NCI-H2196 treated with DMSO at 0.1 percent for 48 hours (cell line): Measurements from ENCODE around the gene ENTPD6.
"Not testable (repeated sequence)": the region's sequence is repeated elsewhere in the genome, so short reads cannot be mapped to it uniquely, and the experiment has no call there.

Source experiments
- DNase-seq: peaks from one replicate; lab custom pipeline; 2025; ENCODE audit not compliant: unreplicated experiment; lab: John Stamatoyannopoulos, UW

The ENTPD6 gene

GRCh38 chr20:25195014-25195961 is at the start of gene ENTPD6:
Gene ENTPD6 (plus strand): TSS chr20:25195712. CDS start chr20:25206537, 10,825 bp downstream.
- DNase-seq, result peak; percentile 85

- DNase-seq, result no peak
Measured at GRCh38 chr20:25146976-25147375, 48.5 kb upstream of the ENTPD6 start.

DNA sequence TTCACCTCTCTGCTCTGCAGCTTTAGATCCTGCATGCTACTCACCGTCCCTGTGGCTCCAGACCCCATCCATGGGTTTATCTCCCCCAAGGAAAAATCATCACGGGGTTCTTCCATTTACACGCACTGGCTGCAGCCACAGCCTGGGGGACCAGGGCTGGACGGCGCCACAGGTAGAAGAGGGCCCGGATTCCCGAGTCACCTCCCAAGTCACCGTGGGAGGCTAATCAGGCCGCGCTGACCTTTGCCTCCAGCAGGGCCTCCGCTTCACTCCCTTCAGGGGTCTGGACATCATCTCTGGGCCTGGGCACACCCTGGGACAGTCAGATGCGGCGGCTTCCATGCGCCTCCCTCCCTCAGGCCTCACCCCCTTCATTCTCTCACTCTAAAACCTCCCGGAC is 47.8 kb upstream of the ENTPD6 start:
- no peak for DNase-seq

DNA sequence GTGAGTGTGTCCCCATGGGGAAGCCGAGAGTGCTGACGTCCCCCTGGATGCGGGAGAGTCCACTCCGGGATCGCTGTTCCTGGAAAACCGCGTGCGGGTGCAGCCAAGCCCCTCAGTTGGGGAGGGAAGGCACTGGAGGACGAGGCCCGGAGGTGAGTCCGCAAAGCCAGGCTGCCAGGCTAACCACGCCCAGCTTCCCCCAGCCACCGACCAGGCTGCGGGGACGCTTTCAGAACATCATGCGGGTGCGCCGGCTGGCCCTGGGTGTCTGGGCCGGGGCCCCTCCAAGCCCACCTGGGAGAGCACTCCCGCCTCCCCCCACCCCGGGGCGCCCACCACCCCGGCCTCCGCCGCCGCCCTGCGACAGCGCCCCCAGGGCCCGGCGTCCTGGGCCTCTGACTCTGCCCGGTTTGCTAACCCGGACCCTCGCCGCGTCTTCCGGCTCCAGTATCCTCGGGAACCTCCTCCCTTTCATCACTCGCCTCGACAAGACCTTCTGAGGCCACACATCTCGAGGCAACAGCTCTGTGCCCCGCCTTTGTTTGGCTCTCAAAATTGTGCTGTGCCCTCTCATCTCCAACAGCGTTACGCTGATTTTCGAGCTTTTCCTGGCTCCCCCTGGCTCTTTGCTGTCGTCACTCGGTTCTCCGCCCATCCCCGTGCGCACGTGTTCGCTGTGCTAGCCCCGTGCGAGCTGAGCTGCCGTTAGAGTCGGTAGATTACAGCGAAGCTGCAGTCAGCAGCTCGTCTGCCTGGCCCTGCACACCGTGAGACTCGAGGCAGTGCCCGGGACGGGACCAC is 47.1 kb upstream of the ENTPD6 start:
- DNase-seq, result no peak

- DNase-seq, result no peak
Measured at GRCh38 chr20:25148982-25149846, 46.3 kb upstream of the ENTPD6 start.

DNA sequence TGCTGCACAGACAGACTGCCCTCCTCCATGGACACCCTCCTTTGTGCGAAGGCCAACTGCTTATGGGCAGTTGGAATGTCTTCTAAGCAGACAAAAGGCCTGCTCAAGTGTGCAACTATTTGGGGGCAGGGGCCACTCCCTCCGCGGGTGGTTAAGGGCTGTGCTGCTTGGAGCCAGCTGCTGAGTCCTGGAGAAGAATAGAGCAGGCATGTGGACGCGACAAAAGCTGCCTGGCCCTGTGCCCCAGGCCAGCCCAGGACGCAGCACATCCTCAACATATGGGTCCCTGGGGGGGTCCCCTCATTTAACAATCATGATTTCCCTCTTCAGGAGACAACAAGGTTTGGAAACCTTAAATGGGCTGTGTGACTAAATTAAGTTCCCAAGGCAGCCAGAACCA is 45.5 kb upstream of the ENTPD6 start:
- DNase-seq, result no peak

- DNase-seq, result no peak
Measured at GRCh38 chr20:25158043-25158442, 37.5 kb upstream of the ENTPD6 start.

DNA sequence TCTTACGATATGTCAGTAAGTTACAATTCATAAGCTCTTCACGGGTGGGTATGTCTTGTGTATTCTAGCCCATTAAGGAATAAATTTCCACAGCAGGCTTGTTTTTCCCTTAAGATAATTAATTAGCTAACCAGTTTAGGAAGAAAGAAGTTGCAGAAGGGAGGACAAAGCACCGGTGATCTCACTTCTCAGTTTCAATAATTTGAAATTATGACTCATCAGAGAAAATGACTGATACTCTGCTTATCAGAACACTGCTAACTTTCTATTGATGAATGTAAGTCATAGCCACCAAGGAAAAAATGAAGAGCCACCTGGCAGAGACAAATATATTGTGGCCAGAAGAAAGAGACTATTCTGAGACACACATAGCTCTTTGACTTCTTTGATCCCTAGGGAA is 35.0 kb upstream of the ENTPD6 start:
- no peak for DNase-seq

DNA sequence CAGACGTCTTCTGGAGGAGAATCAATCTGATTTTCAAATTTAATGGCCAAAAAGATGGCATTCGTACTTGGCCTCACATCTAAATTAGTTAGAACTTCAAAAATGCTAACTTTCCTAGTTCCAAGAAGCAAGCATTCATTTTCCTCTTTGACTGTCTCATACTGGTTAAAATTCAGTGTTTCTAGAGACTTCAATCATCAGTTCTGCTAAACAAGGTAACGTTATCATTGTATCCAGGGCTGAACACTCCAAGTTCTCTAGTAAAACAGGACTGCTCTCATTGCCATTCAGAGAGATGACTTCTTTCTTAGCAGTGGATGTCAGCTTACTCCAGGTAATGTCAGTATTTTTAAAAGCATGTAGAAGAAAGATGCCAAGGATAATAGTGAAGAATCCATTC is 34.6 kb upstream of the ENTPD6 start:
- no peak for DNase-seq

DNA sequence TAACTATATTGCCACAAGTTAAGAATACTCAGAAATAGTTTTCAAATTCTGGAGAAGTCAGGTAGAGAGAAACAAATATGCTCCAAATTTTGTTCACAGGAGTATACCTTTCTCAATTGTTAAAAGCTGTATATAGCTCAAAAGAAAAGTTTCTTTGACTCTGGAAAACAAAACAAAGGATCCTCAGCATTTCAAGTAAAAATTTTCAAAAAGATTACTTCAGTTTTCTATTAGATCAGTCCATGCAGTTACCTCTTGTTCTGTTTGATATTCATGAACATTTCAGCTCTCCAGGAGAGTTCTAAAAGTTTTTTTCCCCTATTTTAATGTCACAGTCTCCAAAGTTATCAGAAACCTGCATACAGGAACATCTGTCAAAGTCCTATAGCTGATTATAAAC is 30.4 kb upstream of the ENTPD6 start:
- DNase-seq, result no peak

- DNase-seq, result not testable (repeated sequence)
Measured at GRCh38 chr20:25166105-25166782, 29.3 kb upstream of the ENTPD6 start.

DNA sequence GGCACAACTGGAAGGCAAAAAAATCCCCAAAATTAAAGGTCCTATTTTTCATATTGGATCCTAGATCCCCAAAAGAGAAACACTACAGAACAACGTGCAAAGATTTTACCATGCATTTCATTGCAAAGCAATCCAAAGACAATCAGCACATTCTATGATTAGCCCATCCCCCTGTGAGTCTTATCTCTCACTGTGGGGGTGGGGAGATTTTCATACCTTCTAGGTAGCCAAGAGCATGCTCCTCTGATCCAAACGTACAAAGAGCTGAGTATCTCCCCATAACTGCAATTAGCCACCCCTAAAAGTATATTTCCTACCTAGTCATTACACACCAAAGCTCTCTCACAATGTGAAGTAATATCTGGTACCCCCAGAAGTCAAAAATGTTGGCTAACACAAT is 22.2 kb upstream of the ENTPD6 start:
- no peak for DNase-seq

DNA sequence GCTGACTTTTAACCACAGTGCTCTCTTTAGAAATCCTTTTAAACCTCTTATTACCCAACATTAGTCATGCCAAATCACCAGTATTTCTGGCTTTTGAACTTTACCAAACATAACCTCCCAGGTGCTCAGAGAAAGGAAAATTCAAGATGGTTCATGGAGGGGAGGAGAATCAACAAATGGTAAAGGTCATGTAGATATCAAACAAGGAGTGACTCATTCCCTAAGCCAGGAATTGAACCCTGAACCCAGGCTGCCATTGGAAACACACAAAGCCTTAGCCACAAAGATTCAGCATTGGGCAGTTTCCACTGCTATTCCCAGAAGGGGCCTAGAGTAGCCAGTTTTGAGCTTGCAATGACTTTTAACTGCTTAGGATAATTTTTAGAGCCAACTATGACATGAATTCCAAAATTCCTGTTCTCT is 21.6 kb upstream of the ENTPD6 start:
- no peak for DNase-seq

GRCh38 chr20:25176184-25176583 is 19.3 kb upstream of the ENTPD6 start:
- DNase-seq, result no peak

DNA sequence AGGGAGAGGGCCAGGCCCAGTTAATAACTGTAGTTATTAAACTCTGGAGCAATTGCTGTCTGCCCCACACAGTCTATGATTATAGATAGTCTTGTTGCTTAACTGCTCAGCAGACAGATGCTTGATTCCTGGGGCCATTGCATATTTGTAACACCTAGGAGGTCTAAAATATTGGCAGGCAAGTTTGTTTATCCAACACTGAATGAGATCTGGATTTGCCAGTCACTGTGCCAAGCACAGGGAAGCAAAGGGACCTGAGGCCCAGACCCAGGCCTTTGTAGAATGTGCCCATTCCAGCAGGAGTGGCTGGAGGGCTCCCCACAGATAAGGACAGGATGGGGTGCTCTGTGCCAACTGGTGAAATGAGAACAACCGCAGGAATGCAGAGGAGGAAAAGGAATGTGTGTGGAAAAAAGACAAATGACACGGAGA is 17.6 kb upstream of the ENTPD6 start:
- DNase-seq, result no peak

- peak; percentile 57 for DNase-seq
Measured at GRCh38 chr20:25178563-25179438, 16.7 kb upstream of the ENTPD6 start.

DNA sequence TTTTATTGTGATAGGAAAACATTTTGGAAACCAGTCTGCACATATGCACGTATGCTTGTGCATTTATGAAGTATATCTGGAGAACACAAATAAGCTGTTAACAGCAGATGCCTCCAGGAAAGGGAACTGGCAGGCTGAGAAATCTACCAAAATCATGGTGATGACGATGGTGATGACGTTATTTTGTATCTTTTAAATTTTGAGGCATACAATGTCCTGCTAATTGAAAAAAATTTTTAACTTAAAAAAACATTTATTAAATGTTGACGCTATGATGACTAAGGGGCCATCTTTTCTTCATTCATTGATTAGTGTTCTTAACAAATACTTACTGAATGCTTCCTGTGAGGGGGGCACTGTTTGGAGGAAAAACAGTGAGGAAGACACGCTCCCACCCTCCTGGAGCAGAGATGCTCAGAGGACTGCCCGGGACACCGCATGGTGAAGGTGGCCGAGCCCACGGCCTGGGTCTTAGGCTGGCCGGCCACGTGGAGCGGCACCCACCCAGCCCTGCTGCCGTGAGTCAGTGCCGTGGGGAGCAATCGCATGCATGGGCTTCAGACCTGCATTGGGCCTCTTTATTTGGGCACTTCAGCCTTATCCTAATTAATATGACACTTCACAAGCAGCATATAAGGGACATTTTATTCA is 15.9 kb upstream of the ENTPD6 start:
- DNase-seq, result no peak

GRCh38 chr20:25184391-25184790 is 11.1 kb upstream of the ENTPD6 start:
- not testable (repeated sequence) for DNase-seq

DNA sequence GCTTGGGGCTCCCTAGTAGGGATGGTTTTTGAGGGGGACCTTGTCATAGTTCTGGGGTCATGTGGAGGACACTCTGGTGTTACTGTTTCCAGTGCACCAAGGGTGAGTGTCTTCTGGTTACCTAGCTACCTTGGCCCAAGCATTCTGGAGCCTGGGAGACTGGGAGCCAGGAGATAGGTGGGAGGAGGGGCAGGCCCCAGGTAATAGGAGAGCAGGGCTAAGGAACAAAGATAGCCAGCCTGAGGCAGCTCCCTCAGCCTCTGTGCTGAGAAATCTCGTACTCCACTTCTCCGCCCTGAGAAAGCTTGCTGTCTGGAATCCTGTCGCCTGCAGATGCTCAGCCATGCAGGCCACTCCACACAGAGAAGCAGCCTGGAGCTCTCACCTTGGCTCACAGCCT is 8.3 kb upstream of the ENTPD6 start:
- no peak for DNase-seq
